ENCODE measurements around the gene RETREG1. TPM values are rescaled to one million over a fixed set of nuclear protein-coding genes. Genes with fewer than 3 reads are reported as not detected.

Gene RETREG1
- total RNA-seq, 1 donor from 2014 or later = 0.91 TPM

GRCh38 chr5:16606628-16607027, 10.2 kb downstream of the RETREG1 start:
- no peak overlapping the region for H3K4me3 Mint-ChIP-seq (ENCODE audit: unreplicated experiment)
- H3K27me3 Mint-ChIP-seq (ENCODE audit: unreplicated experiment) = peaks cover 38% of the 10 kb centered on the region
- H3K9me3 Mint-ChIP-seq (ENCODE audit: unreplicated experiment) = no peaks in the 10 kb centered on the region
- no peaks in the 10 kb centered on the region for H3K4me1 Mint-ChIP-seq (ENCODE audit: unreplicated experiment)
- no peak for DNase-seq (ENCODE audit: extremely low spot score, unreplicated experiment)
- no peak for TF ChIP-seq CTCF (IDR thresholded peaks at IDR 0.05)
- H3K36me3 Mint-ChIP-seq (ENCODE audit: unreplicated experiment) = no peaks in the 10 kb centered on the region
- no peak overlapping the region for H3K27ac Mint-ChIP-seq (ENCODE audit: unreplicated experiment)

- H3K4me1 Mint-ChIP-seq (ENCODE audit: unreplicated experiment) = peaks cover 14% of the 10 kb centered on the region
- peaks cover 33% of the 10 kb centered on the region for H3K27me3 Mint-ChIP-seq (ENCODE audit: unreplicated experiment)
- no peaks in the 10 kb centered on the region for H3K9me3 Mint-ChIP-seq (ENCODE audit: unreplicated experiment)
- H3K27ac Mint-ChIP-seq (ENCODE audit: unreplicated experiment) = no peak overlapping the region
- no peak overlapping the region for H3K4me3 Mint-ChIP-seq (ENCODE audit: unreplicated experiment)
- no peak for TF ChIP-seq CTCF (IDR thresholded peaks at IDR 0.05)
- no peaks in the 10 kb centered on the region for H3K36me3 Mint-ChIP-seq (ENCODE audit: unreplicated experiment)
- no peak for DNase-seq (ENCODE audit: extremely low spot score, unreplicated experiment)
These were observed 13.1 kb downstream of the RETREG1 start for GRCh38 chr5:16603701-16604100.

GRCh38 chr5:16603295-16603694, 13.5 kb downstream of the RETREG1 start:
- no peak overlapping the region for H3K4me3 Mint-ChIP-seq (ENCODE audit: unreplicated experiment)
- no peaks in the 10 kb centered on the region for H3K9me3 Mint-ChIP-seq (ENCODE audit: unreplicated experiment)
- DNase-seq (ENCODE audit: extremely low spot score, unreplicated experiment) = no peak
- no peak for TF ChIP-seq CTCF (IDR thresholded peaks at IDR 0.05)
- no peak overlapping the region for H3K27ac Mint-ChIP-seq (ENCODE audit: unreplicated experiment)
- H3K36me3 Mint-ChIP-seq (ENCODE audit: unreplicated experiment) = no peaks in the 10 kb centered on the region
- peaks cover 14% of the 10 kb centered on the region for H3K4me1 Mint-ChIP-seq (ENCODE audit: unreplicated experiment)
- peaks cover 29% of the 10 kb centered on the region for H3K27me3 Mint-ChIP-seq (ENCODE audit: unreplicated experiment)

- no peak overlapping the region for H3K27ac Mint-ChIP-seq (ENCODE audit: unreplicated experiment)
These were observed 14.6 kb downstream of the RETREG1 start for GRCh38 chr5:16602182-16602581.

GRCh38 chr5:16600946-16601345, 15.9 kb downstream of the RETREG1 start:
- Mint-ChIP-seq H3K4me3 (ENCODE audit: unreplicated experiment) (no peak overlapping the region), H3K9me3 (ENCODE audit: unreplicated experiment) (no peaks in the 10 kb centered on the region), H3K27ac (ENCODE audit: unreplicated experiment) (no peak overlapping the region), H3K27me3 (ENCODE audit: unreplicated experiment) (peaks cover 22% of the 10 kb centered on the region), H3K4me1 (ENCODE audit: unreplicated experiment) (peaks cover 14% of the 10 kb centered on the region), H3K36me3 (ENCODE audit: unreplicated experiment) (no peaks in the 10 kb centered on the region)
- TF ChIP-seq CTCF (IDR thresholded peaks at IDR 0.05) = no peak
- no peak for DNase-seq (ENCODE audit: extremely low spot score, unreplicated experiment)

More at GRCh38 chr5:16602182-16602581, 14.6 kb downstream of the RETREG1 start:
- Mint-ChIP-seq H3K4me3 (ENCODE audit: unreplicated experiment) (no peak overlapping the region), H3K36me3 (ENCODE audit: unreplicated experiment) (no peaks in the 10 kb centered on the region), H3K4me1 (ENCODE audit: unreplicated experiment) (peaks cover 14% of the 10 kb centered on the region), H3K27me3 (ENCODE audit: unreplicated experiment) (peaks cover 26% of the 10 kb centered on the region), H3K9me3 (ENCODE audit: unreplicated experiment) (no peaks in the 10 kb centered on the region)
- DNase-seq (ENCODE audit: extremely low spot score, unreplicated experiment) = no peak
- no peak for TF ChIP-seq CTCF (IDR thresholded peaks at IDR 0.05)
